CD4-positive, alpha-beta T cell treated with Interleukin-2 at 100 ng/mL for 4 hours (primary cell): ENCODE data around the gene SIK1.
"Not testable (repeated sequence)": the region's sequence is repeated elsewhere in the genome, so short reads cannot be mapped to it uniquely, and the experiment has no call there.

Source experiments
- DNase-seq: peaks from one replicate; pipeline ENCODE4 v3.0.0-alpha.2; 2020; ENCODE audit warnings: low spot score

Gene SIK1

DNA sequence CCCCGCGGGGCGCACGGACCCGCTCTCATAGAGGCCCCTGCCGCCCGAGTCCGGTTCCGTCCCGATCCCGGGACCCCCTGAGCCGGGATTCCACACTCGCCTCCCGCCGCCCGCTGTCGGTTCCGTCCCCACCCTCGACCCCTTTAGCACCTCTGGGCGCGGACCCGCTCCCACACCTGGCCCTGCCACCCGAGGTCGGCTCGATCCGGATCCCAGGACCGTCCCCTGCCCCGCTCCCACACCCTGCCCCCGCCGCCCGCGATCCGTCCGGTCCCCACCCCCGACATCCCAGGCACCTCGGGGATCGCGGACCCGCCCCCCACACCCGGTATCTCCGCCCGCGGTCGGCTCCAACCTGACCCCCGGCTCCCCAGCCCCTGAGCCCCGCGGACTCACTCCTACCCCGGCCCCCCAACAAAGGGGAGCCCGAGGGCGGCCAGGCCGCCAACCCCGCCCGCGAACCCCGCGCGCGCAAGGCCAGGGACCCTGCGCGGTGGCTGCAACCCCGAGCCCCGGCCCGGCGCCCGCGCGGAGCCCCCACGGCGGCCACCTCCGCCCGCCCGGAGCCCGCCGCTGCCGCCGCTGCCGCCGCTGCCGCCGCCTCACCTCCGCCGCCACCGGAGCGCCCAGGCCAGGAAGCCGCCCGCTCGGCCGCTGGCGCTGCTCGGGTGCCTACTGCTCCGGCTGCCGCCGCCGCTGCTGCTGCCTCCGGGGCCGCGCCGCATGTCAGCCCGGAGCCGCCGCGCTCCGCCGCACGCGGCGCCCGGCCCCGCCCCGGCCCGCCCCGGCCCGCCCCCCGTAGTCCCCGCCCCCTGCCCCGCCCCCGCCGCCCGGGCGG is at the start of gene SIK1:
TSS of gene SIK1 (minus strand) at position 728 of the 838 bp plus-strand sequence. CDS start 953 bp downstream, outside the sequence.
- not testable (repeated sequence) for DNase-seq

DNA sequence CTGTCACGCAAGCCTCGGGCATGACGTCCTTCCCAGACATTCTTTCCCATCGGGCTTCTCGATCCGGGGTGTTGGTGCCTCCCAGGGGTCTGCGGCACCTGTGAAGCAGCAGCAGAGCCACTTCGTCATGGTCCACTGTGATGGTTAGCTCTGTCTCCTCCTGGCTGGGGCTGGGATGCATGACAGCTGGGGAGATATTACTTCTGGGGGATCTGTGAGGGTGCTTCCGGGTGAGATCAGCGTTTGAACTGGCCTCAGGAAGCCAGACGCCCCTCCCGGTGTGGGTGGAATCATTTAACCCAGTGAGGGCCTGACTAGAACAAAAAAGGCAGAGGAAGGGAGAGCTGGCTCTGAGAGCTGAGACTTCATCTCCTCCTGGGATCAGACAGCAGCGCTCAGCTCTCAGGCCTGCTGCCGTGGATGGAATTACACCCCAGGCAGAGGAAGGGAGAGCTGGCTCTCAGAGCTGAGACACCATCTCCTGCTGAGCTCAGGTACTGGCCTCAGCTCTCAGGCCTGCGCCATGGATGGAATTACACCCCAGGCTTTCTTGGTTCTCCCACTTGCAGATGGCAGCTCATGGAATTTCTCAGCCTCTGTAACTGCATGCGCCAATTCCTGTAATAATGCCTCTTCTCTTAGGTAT is 44.8 kb upstream of the SIK1 start:
- not testable (repeated sequence) for DNase-seq

DNA sequence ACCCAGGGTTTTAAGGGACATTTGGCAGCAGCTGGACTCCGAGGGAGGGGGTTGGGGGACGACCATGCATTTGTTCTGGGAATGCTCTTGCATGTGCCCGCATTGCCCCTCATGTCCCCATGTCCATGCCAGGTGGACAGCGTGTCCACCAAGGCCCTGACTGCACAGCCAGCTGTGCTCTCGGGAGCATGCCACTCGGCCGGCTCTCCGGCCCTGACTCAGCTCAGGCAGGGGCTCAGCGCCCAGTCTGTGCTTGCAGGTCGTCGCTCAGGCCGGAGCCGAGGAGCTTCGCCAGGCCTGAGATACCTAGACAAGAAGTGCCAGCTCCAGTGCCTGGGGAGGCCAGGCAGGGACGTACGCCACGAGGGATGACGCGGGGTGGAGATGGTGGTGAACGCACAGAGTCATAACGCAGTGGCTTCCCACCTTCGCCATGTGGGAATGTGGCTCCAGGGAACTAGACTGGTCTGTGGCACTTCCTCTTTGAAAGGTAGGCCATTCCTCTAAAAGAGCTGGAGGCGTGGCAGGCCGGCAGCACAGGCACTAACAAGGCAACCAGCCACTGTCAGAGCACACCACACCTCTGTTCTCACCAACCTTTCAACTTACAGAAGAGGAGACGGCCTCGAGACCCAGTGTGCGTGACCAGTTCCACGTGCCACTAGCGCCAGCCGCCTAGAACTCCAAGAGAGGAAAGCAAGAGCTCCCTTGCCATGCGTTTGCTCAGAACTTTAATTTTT is 43.0 kb upstream of the SIK1 start:
- not testable (repeated sequence) for DNase-seq

DNA sequence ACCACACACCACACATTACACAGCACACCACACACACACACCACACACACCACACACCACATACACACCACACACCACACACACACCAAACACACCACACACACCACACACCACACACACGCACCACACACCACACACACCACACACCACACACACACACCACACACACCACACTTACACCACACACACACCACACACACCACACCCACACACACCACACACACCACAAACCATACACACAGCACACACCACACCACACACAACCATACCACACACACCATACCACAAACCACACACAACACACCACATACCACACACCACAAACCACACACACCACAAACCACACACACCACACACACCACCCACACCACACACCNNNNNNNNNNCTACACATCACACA is 40.9 kb upstream of the SIK1 start:
- no peak for DNase-seq

DNA sequence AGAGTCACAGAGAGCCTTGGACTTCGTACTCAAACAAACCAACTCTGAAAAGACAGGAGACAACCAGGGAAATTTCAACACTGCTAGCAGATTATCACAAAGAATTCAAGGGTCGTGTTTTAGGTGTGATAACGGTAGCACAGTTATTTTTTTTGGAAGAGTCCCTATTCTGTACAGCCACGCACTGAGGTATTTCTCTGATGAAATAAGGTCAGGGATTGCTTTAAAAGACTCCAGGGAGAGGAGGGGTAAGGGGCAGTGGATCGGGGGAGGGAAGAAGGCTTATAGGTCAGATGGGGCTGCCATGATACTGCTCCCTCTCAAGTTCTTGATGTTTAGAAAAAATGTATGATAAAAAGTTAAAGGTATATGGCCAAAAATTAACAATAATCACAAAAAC is 38.2 kb upstream of the SIK1 start:
- DNase-seq: not testable (repeated sequence)

DNA sequence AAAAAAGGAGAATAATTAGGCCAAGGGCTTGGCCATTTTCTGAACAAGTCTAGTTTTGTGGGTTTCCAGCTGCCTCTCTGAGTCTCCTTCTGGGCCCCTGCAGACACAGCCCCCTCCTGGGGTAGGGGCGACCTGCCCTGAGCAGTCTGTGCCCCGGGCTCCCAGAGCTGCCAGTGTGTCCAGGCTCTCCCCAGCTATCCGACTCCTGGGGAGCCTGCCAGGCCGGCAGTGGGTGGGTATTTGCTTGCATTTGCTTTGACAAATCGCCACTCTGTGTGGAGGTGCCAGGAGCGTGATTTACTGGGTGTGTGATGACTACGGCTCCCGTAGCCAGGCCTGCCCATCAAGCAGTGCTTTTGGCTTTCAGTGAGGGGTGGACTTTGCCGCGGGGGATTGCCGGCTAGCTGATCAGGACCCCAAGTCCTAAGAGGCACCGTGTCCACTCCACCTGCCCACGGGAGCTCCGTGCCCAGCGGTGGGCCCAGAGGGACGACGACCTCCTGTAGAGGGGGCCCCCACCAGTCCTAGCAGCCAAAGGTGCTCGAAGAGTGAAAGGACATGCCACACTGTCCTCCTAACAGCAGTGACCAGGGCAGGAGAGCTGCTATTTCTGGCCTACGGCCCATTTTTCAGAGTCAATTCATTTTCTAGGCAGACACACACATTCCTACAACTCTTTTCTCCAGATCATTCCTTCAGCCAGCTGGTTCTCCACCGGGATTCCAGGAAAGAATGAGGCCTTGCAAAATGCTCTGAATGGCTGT is 36.7 kb upstream of the SIK1 start:
- not testable (repeated sequence) for DNase-seq

DNA sequence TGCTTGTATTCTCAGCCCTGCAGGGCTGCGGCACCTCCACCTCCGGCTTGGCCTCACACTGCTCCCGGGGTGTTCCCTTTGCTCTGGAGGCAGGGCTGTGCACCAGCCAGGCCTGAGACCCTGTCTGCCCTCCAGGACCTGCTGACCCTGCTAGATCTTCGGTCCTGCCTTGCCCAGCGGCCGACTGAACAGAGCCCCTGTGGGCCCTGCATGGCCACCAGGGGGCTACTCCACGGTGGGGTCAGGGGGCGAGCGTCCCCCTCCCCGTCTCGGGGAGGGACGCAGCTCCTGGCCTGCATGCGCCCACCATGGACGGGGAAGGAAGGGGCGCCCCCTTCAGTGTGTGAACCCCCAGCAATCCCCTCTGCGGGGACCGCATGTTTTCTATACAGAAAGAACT is 36.0 kb upstream of the SIK1 start:
- DNase-seq: not testable (repeated sequence)

DNA sequence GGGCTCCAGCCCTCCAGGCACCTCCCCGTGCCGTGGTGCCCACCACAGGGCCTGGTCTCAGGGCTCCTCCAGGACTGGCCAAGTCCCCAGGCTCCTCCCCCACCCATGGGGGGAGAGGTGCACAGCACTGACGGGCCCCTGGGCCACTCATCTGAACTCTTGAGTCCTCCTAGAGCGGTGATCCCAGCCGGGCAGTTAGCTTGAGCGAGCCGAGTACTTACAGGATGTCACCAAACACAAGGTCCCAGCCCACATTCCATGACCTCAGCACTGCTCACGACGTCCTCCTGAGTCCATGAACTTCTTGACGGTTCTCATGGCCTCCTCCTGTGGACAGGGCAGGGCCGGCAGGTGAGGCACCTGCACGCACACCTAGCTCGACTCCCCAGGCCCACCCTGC is 33.5 kb upstream of the SIK1 start:
- not testable (repeated sequence) for DNase-seq

DNA sequence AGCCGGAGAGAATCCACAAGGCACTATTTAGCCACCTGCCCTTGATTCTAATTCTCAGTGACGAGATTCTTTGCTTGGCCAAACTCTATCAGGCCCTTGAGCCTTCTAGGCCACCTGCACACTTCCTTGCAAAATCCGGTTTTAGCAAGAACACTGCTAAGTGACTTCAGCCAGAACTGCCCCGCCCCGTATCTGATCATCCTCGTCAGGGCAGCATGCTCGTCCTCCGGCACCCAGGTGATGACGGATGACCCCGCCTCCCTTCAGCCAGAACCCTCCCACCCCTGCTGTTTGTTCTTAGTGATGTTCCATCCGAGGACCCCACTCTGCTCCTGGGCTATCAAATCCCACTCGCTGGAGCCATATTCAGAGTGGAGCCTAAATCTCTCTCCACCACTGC is 32.1 kb upstream of the SIK1 start:
- not testable (repeated sequence) for DNase-seq

DNA sequence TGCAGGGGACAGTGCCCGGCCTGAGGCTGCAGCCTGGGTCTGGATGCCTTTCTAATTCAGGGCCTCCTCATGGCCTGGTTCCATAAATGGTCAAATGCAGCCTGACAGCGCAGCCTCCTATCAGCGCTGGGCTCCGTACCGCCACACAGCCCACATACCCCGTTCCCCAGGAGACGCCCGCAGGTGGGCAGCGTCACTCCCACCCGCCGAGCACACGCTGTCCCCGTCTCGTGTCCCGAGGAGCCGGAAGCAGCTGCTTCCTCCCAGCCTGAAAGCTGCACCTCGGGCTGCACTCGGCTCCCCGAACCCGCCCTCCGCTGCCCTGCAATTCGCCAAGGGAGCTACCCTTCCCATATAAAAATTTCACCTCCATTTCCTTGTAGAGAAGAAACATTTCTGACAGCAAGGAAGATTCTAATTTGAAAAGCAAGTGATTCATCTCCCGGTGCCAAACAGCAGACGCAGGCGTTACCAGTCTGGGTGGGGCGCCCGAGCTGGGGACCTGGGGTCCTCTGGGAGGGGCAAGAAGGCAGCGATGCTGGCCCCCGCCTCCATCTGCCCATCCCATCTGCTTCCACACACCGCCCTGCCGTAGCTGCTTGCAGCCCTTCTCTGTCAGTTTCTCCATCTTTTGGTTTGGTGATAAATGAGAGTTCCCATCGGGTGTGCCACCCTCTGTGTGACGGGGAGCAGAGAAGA is 29.8 kb upstream of the SIK1 start:
- not testable (repeated sequence) for DNase-seq

DNA sequence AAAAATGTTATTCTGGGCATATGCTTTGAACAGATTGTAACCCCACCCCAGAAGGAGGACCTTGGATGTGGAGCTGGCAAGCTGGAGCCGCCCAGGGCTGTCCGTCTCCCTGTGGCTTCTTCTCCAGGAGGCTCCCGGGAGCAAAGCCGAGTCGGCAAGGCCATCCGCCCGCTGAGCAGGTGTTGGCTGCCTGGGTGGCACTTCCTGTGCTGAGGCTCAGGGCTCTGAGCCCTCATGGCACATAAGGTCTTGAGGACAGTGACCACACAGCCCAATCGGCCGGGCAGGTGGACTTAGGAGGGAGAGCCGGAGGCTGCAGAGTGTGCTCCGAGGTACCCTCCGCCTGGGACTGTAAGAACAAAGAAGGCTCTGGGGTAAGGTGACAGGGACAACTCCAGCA is 28.8 kb upstream of the SIK1 start:
- DNase-seq: not testable (repeated sequence)

DNA sequence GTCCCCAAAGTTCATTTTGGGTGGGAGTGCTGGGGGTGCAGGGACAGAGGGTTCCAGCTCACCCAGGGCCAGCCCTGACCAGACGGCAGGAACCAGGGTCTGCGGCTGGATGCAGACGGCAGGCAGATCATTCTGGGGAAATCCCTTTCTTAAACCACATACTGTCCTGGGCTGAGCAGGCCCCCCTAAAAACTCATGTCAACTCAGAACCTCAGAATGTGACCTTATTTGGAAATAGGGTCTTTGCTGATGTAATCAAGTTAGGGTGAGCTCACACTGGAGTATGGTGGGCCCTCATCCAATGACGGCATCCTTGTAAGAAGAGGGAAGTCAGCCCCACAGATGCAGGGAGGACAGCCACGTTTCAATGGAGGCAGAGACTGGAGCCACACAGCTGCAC is 27.2 kb upstream of the SIK1 start:
- DNase-seq: not testable (repeated sequence)

DNA sequence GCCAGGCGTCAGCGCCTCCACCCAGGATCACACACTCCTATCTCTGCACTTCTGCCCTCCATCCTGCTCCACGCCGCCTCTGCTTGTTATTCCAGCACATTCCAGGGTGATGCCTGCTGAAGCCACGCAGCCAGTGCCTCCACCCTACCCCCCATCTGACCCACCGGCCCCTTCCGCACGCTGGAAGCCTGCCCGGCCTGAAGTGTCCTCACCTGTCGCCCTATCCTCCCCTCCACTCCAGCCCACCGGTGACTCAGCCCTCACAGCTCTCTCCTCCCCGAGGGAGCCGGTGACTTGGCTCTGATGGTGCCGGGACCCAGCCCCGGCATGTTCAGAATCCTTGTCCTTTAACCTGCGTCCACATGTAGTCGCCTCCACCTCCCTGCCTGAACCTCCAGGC is 24.9 kb upstream of the SIK1 start:
- DNase-seq: not testable (repeated sequence)

DNA sequence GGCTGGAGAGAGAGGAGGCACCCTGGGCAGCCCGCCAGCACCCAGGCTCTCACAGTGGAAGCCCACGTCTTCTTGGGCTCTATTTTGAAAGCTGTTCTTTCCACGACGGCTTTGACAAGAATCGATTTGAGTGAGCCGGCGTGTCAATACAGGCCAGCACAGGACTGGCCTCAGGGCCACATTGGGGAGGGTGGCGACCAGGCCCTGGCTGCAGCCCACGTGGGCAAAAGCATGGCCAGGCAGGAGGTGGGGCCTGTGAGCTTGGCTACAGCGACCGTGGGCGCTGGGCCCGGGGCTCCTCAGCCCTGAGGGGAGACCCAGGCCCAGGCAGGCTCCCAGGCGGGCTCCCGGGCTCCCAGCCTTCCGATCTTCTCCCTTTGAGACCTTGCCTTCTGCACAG is 23.4 kb upstream of the SIK1 start:
- DNase-seq: not testable (repeated sequence)

DNA sequence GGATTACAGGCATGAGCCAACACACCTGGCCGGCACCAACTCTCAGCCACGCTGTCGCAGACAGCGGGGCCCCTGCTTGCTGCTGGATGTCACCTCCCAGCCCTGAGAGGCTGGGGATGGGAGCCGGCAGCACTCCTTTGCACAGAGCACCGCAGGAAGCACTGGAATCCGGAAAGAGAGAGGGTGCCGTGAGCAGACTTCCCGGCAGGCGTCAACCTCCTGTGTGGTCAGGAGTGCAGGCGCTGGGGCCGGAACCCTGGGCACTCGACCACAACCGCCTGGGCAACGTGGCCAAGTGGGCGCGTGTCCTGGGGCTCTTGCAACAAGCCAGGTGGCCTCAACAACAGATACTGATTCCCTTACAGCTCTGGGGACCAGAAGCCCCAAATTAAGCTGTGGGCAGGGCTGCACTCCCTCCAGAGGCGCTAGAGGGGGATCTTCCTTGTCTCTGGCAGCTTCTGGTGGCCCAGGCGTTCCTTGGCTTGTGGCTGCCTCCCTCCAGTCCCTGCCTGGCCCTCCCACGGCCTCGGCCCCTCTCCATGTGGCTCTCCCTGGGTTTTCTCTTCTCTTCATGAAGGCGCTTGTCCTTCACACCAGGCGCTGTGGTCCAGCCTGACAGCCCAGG is 20.5 kb upstream of the SIK1 start:
- DNase-seq: not testable (repeated sequence)

DNA sequence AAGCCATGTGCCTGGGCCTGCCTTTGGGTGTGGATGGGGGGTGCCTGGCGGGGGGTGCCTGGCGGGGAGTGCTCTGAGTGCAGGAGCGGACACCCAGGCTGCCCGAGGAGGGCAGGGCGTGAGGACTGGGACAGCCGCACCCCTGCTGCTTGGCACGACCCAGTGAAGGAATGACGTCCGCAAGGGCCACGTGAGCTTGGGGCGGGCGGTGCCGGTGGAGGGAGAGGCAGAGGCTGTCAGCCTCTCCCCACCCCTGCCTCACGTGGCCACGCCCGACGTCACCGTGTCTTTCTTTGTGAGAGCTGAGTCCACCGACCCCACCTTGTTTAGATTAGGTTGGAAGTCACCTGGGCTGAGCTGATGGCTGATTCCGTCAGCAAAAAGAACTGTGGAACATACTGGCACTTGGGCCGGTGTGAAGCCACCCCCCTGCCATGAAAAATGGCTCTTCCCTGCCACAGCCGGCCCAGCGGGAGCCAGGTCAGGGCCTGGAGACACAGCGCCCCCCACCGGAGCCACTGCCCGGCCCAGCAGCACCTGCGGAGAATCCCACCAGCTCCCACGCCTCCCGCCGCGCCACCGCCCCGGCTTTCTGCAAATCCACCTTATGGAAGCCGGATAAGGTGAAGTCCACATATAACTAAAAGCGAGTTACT is 19.5 kb upstream of the SIK1 start:
- not testable (repeated sequence) for DNase-seq

DNA sequence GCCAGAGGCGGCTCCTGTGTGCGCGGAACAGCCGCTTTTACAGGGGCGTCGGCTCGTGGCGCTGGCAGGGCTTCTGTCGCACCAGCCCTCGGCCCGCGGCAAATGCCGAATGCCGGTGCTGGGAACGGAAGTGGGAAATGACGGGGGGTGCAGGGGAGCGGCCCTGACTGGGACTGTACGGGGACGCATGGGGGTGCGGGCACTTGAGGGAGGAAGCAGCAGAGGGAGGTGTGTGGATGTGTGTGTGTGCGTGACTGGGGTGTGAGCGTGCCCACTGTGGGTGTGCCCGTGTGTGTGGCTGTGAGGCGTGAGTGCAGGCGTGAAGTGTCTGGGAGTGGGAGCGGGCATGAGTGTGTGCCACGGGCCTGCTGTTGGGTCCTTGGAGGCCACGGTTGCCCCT is 17.6 kb upstream of the SIK1 start:
- not testable (repeated sequence) for DNase-seq

DNA sequence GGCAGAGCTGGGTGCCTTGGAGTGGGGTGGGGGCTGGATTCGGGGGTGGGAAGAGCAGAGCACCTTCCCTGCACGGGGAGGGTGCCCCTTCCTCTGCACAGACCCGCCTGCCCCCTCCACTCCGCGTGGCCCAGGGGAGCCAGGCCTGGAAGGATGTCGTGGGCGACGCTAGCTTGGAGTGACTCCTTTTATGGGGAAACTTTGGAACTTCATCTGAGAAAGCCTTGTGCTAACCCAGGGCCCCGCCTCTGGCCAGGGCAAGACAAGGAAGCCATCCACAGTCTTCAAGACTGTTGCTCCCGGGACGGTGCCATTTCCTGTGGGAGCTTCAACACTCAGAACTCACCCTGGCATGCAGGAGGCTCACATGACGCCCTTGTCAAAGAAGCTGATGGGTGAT is 15.6 kb upstream of the SIK1 start:
- not testable (repeated sequence) for DNase-seq

DNA sequence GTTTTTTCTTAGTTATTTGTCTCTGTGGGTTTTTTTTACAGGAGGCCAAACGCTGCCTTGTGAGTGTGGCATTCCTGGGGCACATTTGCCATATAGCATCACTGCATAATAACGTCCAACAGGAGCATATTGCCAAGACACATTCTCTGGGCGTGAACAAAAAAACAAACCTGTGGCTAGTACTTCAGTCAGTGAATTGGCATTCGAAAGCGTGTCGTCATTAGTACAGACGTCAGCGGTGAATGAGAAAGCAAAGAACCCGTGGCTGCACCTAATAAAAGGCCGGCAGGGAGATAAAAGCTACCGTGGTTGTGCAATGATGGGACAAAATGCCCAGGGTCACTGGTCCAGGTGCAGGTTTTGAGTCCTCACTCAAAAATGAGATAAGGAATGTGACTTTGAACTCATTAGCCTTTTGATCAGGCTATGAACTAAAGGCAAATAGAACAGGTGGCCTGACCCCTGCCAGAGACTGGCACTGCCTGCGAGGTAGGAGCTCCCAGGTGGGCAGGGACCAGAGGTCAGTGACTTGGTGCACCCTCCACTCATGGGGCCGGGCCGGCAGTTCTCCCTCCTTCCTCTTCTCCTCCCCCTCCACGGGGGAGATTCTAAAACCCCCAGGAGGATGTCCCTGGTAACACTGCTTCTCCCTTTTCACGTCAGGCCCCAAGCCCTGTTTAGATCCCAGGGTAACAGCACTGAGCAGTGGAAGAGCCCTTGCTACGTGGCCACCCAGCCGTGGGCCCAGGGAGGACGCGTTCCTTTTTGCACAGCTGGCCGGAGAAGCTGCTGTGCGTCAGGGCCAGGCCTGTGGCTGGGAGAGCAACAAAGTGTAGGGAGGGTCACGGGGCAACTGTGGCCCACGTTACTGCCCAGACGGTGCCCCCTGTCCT is 14.2 kb upstream of the SIK1 start:
- not testable (repeated sequence) for DNase-seq
